HepG2 (cell line): Measurements from ENCODE around the gene PSMB3. TPM values are rescaled to one million over a fixed set of nuclear protein-coding genes. Genes with fewer than 3 reads are reported as not detected.

Experiments
- ATAC-seq: fragments of 200-7000 bp; cut with Tn5 transposase; 3 replicates; pipeline ENCODE4 v1.9.1; 2020; ENCODE audit warnings: mild to moderate bottlenecking, moderate library complexity
- BruUV-seq: library from RNA; stranded (reverse); fragments of 400-500 nt; replicated peaks from 2 replicates; lab custom pipeline; 2021; lab: Mats Ljungman, UMichigan
- CTCF ChIA-PET: fragments of 300-600 bp; formaldehyde crosslinking; extraction: SDS; loops from one replicate; lab custom pipeline; 2021; ENCODE audit warnings: low total read pairs, inconsistent platforms, low intra/inter-chr PET ratio; lab: Yijun Ruan, JAX
- POLR2A ChIA-PET: fragments of 350-600 bp; sonication (Branson Sonifier 250); formaldehyde crosslinking; loops from one replicate; lab custom pipeline; 2020; ENCODE audit warnings: antibody characterized with exemption, inconsistent platforms; lab: Yijun Ruan, JAX
- DNase-seq: peaks from one replicate; pipeline ENCODE4 v3.0.0-alpha.2; 2015; ENCODE audit warnings: low spot score
- FAIRE-seq: peaks from 3 replicates; lab custom pipeline; 2011; peaks lifted over from hg19 to GRCh38; lab: Jason Lieb, UNC
- H2AFZ ChIP-seq: one replicate; pipeline ENCODE4 v1.6.1; 2011; ENCODE audit warnings: low read length, inconsistent platforms
- H3K27ac ChIP-seq: fragments of 300-600 bp; 3 replicates; pipeline ENCODE4 v1.8.0; 2011; ENCODE audit warnings: mixed run types, mild to moderate bottlenecking, mixed read lengths, low read length, inconsistent platforms; ENCODE audit not compliant: insufficient read depth; ENCODE audit errors: extremely low read length
- H3K27me3 ChIP-seq, 2 experiments: fragments of 200-600 bp in 1 of 2; 2 replicates in 1 of 2; 3 replicates in 1 of 2; pipeline versions ENCODE4 v1.6.0 to v1.8.0; 2011; ENCODE audit warnings: low read length in 2 of 2, mild to moderate bottlenecking in 2 of 2, moderate library complexity in 2 of 2, inconsistent platforms in 1 of 2; ENCODE audit not compliant: insufficient read depth in 2 of 2, control insufficient read depth in 1 of 2
- H3K36me3 ChIP-seq, 2 experiments: fragments of 200-600 bp in 1 of 2; replicated peaks in 1 of 2; 2 replicates in 1 of 2; 3 replicates in 1 of 2; pipeline versions ENCODE4 v1.5.1 to v1.8.0; 2011; ENCODE audit warnings: low read length in 2 of 2, inconsistent platforms in 1 of 2; ENCODE audit not compliant: insufficient read depth in 2 of 2, control insufficient read depth in 1 of 2
- H3K4me1 ChIP-seq: 2 replicates; pipeline ENCODE4 v1.5.1; 2012; ENCODE audit warnings: low read length, inconsistent platforms; ENCODE audit not compliant: insufficient read depth
- H3K4me2 ChIP-seq: 2 replicates; pipeline ENCODE4 v1.6.0; 2011; ENCODE audit warnings: low read depth, low read length, inconsistent platforms
- H3K4me3 ChIP-seq, 3 experiments: fragments of 200-600 bp in 1 of 3; sonication (generic), shearing (Covaris generic) in 1 of 3; replicated peaks in 1 of 3; 2 replicates each; pipeline ENCODE4 v1.5.1; 2011 to 2016; ENCODE audit warnings: low read length in 3 of 3, inconsistent platforms in 2 of 3, low read depth in 2 of 3, mild to moderate bottlenecking in 2 of 3, control low read depth in 1 of 3, mixed read lengths in 1 of 3; ENCODE audit not compliant: insufficient read depth in 1 of 3
- H3K79me2 ChIP-seq: one replicate; pipeline ENCODE4 v1.6.1; 2011; ENCODE audit warnings: low read length, inconsistent platforms; ENCODE audit not compliant: insufficient read depth
- H3K9ac ChIP-seq: 2 replicates; pipeline ENCODE4 v1.6.0; 2011; ENCODE audit warnings: mild to moderate bottlenecking, low read depth, low read length, inconsistent platforms; ENCODE audit not compliant: insufficient read depth
- H3K9me3 ChIP-seq: 2 replicates; pipeline ENCODE4 v1.5.1; 2012; ENCODE audit warnings: mild to moderate bottlenecking, low read length
- H4K20me1 ChIP-seq: 2 replicates; pipeline ENCODE4 v1.6.0; 2011; ENCODE audit warnings: inconsistent platforms, mild to moderate bottlenecking, low read length, moderate library complexity; ENCODE audit not compliant: insufficient read depth
- AGO2 ChIP-seq: fragments of 200-400 bp; formaldehyde crosslinking; optimal IDR thresholded peaks from 2 replicates; pipeline ENCODE3; 2017; ENCODE audit warnings: mild to moderate bottlenecking, low read depth, low read length, moderate library complexity
- E2F2 ChIP-seq: sonication (generic); formaldehyde crosslinking; IDR thresholded peaks from 2 replicates; pipeline ENCODE4 v1.4.0; 2020; ENCODE audit warnings: missing genetic modification reagents, borderline replicate concordance
- HHEX ChIP-seq: IDR thresholded peaks from 2 replicates; pipeline ENCODE4 v1.6.1; 2016; ENCODE audit warnings: control low read depth
- KLF13 ChIP-seq: sonication (generic); formaldehyde crosslinking; IDR thresholded peaks from 2 replicates; pipeline ENCODE4 v1.4.0; 2020; ENCODE audit warnings: mild to moderate bottlenecking, missing genetic modification reagents
- NFIB ChIP-seq: sonication (generic); formaldehyde crosslinking; IDR thresholded peaks from 2 replicates; pipeline ENCODE4 v1.9.0; 2021; ENCODE audit warnings: missing genetic modification reagents, mild to moderate bottlenecking, borderline replicate concordance
- NONO ChIP-seq, 2 experiments: fragments of 450-650 bp in 1 of 2; sonication (generic) in 1 of 2; formaldehyde crosslinking in 1 of 2; IDR thresholded peaks in 1 of 2; conservative IDR thresholded peaks in 1 of 2; 2 replicates each; pipeline versions ENCODE4 v1.6.1 to v1.8.0; 2017 to 2022; ENCODE audit warnings: mild to moderate bottlenecking in 1 of 2, missing genetic modification reagents in 1 of 2, moderate library complexity in 1 of 2
- PBX3 ChIP-seq: sonication (generic); formaldehyde crosslinking; IDR thresholded peaks from 2 replicates; pipeline ENCODE4 v1.8.1; 2023; ENCODE audit warnings: missing genetic modification reagents, inconsistent platforms, borderline replicate concordance
- SRSF9 ChIP-seq: fragments of 200-400 bp; formaldehyde crosslinking; IDR thresholded peaks from 2 replicates; pipeline ENCODE4 v1.6.1; 2018; ENCODE audit warnings: borderline replicate concordance, mild to moderate bottlenecking, low read depth, low read length; ENCODE audit not compliant: insufficient read depth, poor library complexity, severe bottlenecking
- ZBTB33 ChIP-seq: sonication (generic); formaldehyde crosslinking; IDR thresholded peaks from 2 replicates; pipeline ENCODE4 v1.4.0; 2020; ENCODE audit warnings: missing genetic modification reagents
- ZBTB38 ChIP-seq: sonication (generic); formaldehyde crosslinking; IDR thresholded peaks from 2 replicates; pipeline ENCODE4 v1.5.1; 2020; ENCODE audit warnings: mild to moderate bottlenecking, missing genetic modification reagents
- ZC3H13 ChIP-seq: sonication (generic); formaldehyde crosslinking; IDR thresholded peaks from 2 replicates; pipeline ENCODE4 v1.8.1; 2023; ENCODE audit warnings: mild to moderate bottlenecking, missing genetic modification reagents, moderate library complexity
- ZFP91 ChIP-seq: sonication (generic); formaldehyde crosslinking; IDR thresholded peaks from 2 replicates; pipeline ENCODE4 v1.9.0; 2022; ENCODE audit warnings: missing genetic modification reagents, mild to moderate bottlenecking, borderline replicate concordance
- ZNF7 ChIP-seq: IDR thresholded peaks from 2 replicates; pipeline ENCODE4 v1.6.1; 2016; ENCODE audit warnings: missing biosample characterization, missing genetic modification reagents
- ZNF749 ChIP-seq: sonication (generic); formaldehyde crosslinking; IDR thresholded peaks from 2 replicates; pipeline ENCODE4 v1.8.0; 2022; ENCODE audit warnings: mild to moderate bottlenecking, missing genetic modification reagents, moderate library complexity, borderline replicate concordance
- WGBS: methylation state at CpG from one replicate; pipeline ENCODE4 v1.1.6; 2017; ENCODE audit warnings: low lambda C conversion rate; 5-methylcytosine and 5-hydroxymethylcytosine counted together
- in situ Hi-C: cut with HindIII; loops from 2 replicates; pipeline ENCODE4 v1.10.0; 2017; ENCODE audit warnings: low pct_unique_long_range_greater_than_20kb; ENCODE audit not compliant: extremely low pct_ligation_motif_present
- intact Hi-C: fragments of 100-400 bp; cut with micrococcal nuclease; formaldehyde crosslinking; loops from one replicate; pipeline ENCODE4 v1.10.0; 2022; ENCODE audit not compliant: unreplicated experiment
- polyA plus RNA-seq, 8 experiments: library from polyadenylated mRNA; depleted of rRNA in 3 of 8; stranded (reverse) in 7 of 8; unstranded in 1 of 8; fragments of >200 nt; fragmentation: Illumina TruSeq in 4 of 8; extraction: Trizol in 4 of 8; gene quantifications; 2 replicates each; pipeline versions ENCODE4 v1.2.1 to v1.2.3, GENCODE V29; 2011 to 2016; ENCODE audit warnings: low read depth in 4 of 8, missing spikeins in 1 of 8, mixed read lengths in 1 of 8; ENCODE audit not compliant: insufficient read depth in 1 of 8
- total RNA-seq, 5 experiments: library from RNA; depleted of rRNA; stranded (reverse); fragments of >200 nt; fragmentation: Illumina TruSeq; extraction: Trizol; gene quantifications; 2 replicates each; pipeline ENCODE4 v1.2.3, GENCODE V29; 2016; ENCODE audit warnings: low read depth in 1 of 5
- TF ChIP-seq, protein P1 (sequence below), 2 experiments: fragments of 450-650 bp in 1 of 2; sonication (generic) in 1 of 2; formaldehyde crosslinking; IDR thresholded peaks; 2 replicates each; pipeline versions ENCODE4 v1.5.0 to v1.8.0; 2020 to 2022; ENCODE audit warnings: mild to moderate bottlenecking in 1 of 2, missing genetic modification reagents in 1 of 2

Gene PSMB3
- total and polyA plus RNA-seq, 2 of the 13 experiments (the other 11 are each of a cell fraction or from before 2014, with no cell fraction given) = 366 to 517 TPM

DNA sequence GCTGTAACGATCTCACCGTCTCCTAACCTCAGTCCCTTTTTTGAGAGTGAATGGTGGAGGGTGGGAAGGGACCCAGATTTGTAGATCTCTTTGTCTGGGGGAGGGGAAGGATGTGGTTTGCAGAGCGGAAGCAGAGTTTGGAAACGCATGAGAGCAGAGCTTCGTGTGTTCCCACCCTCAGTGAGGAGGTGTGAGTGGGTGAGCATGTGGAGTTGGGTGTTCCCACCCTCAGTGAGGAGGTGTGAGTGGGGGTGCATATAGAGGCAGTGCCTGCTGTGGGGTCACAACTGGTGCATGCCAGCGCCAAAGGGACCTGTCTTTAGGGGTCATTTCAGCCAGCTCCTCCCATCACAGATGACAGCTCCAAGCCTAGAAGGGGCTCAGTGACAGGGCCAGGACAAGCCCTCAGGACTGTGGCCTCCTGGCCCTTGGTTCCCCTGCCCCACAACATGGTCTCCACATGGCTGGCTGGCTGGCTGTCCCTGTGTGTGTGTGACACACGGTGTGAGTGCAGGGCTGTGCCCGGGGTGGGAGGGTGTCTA, 24.2 kb upstream of the PSMB3 start:
- intact Hi-C loops (no loop called here), in situ Hi-C loops (no loop called here)
- no peak overlapping the region for H3K9ac ChIP-seq
- BruUV-seq = no TSS peak
- no peak overlapping the region for H3K27ac ChIP-seq
- H3K4me1 ChIP-seq = peaks cover 39% of the 10 kb centered on the region
- no peak overlapping the region for H3K4me2 ChIP-seq
- no peak for FAIRE-seq
- ChIA-PET CTCF (no interaction called here), POLR2A (interaction anchor here (0.8 to 3.0 kb wide), 12 partner anchors 9 to 51 kb away, joined by 3 to 29 read pairs (median 6); partner anchors contain the start of genes MLLT6 and PSMB3)
- DNase-seq = no peak
- H3K27me3 ChIP-seq = no peaks in the 10 kb centered on the region
- WGBS = 94% methylated on average over 6 of the region's 8 CpGs
- H4K20me1 ChIP-seq = peaks cover 7% of the 10 kb centered on the region; the same call in 1 of the 2 replicates
- H3K9me3 ChIP-seq = no peaks in the 10 kb centered on the region
- peaks cover 17 to 29% of the 10 kb centered on the region in 2 experiments for H3K36me3 ChIP-seq
- ATAC-seq = no peak
- H2AFZ ChIP-seq = no peak overlapping the region
- H3K4me3 ChIP-seq = no peak overlapping the region
- H3K79me2 ChIP-seq = peaks cover 26% of the 10 kb centered on the region
- TF ChIP-seq, protein P1, sequence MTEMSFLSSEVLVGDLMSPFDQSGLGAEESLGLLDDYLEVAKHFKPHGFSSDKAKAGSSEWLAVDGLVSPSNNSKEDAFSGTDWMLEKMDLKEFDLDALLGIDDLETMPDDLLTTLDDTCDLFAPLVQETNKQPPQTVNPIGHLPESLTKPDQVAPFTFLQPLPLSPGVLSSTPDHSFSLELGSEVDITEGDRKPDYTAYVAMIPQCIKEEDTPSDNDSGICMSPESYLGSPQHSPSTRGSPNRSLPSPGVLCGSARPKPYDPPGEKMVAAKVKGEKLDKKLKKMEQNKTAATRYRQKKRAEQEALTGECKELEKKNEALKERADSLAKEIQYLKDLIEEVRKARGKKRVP (CRISPR knock-in tag; IDR thresholded peaks at IDR 0.05) = no peak
- TF ChIP-seq ZC3H13 (CRISPR knock-in tag) = peak; percentile 61; the same call in 1 of the 2 replicates
- no peak for TF ChIP-seq HHEX (CRISPR knock-in tag)
- 0 out of 2 replicates have a peak, but pooled peaks have one; percentile 41 for TF ChIP-seq NFIB
- TF ChIP-seq ZBTB38 = 0 out of 2 replicates have a peak, but pooled peaks have one; percentile 27
- 0 out of 2 replicates have a peak, but pooled peaks have one; percentile 20 for TF ChIP-seq ZFP91 (CRISPR knock-in tag)
- no peak for TF ChIP-seq NONO (IDR thresholded peaks at IDR 0.05)
- peak; percentile 45; the same call in 1 of the 2 replicates for TF ChIP-seq NONO (CRISPR knock-in tag; conservative IDR thresholded peaks at IDR 0.05)
- 0 out of 2 replicates have a peak, but pooled peaks have one; percentile 38 for TF ChIP-seq KLF13 (CRISPR knock-in tag)
- no peak for TF ChIP-seq ZNF7 (CRISPR knock-in tag)
- TF ChIP-seq SRSF9 = no peak
- TF ChIP-seq PBX3 (CRISPR knock-in tag) = no peak
- TF ChIP-seq ZBTB33 (CRISPR knock-in tag) = 0 out of 2 replicates have a peak, but pooled peaks have one; percentile 1
- peak; percentile 99 for TF ChIP-seq AGO2
- 0 out of 2 replicates have a peak, but pooled peaks have one; percentile 29 for TF ChIP-seq ZNF749 (CRISPR knock-in tag)
- no peak for TF ChIP-seq E2F2 (CRISPR knock-in tag)
